Subcutaneous adipose tissue (tissue), 4 donors: ENCODE data around the gene MLKL. TPM values are rescaled to one million over a fixed set of nuclear protein-coding genes. Genes with fewer than 3 reads are reported as not detected.

Experiments used
- CTCF ChIP-seq: fragments of 450-650 bp; IDR thresholded peaks from one replicate; pipeline ENCODE4 v1.5.1; 2016; ENCODE audit warnings: low read depth, mild to moderate bottlenecking, control low read depth, antibody characterized with exemption, moderate library complexity
- total RNA-seq, 4 donors: library from RNA; depleted of rRNA; stranded (reverse); fragments of >200 nt; gene quantifications; one replicate each; pipeline ENCODE4 v1.1.0, GENCODE V29; 2016

MLKL gene
- total RNA-seq, 4 donors from 2014 or later = 19.0 to 46.0 (median 27.3) TPM

GRCh38 chr16:74623839-74624235 lies 76.8 kb downstream of the MLKL start:
- TF ChIP-seq CTCF = no peak

- TF ChIP-seq CTCF = no peak
Measured at GRCh38 chr16:74623214-74623838, 77.3 kb downstream of the MLKL start.

GRCh38 chr16:74622005-74622404 lies 78.7 kb downstream of the MLKL start:
- no peak for TF ChIP-seq CTCF

Other genes with a start within 250 kb of the MLKL start
- 100 to 1,000 TPM; 138 to 168 (median 150) TPM for gene GLG1, start 93.7 kb downstream of the MLKL start, total RNA-seq
- 10 to 100 TPM; 10.8 to 23.5 (median 14.1) TPM for gene RFWD3, start 34.0 kb downstream of the MLKL start, total RNA-seq
- not detected for gene FA2H, start 74.0 kb upstream of the MLKL start, total RNA-seq